SK-N-SH (cell line): ENCODE measurements around the gene WWOX. TPM values are rescaled to one million over a fixed set of nuclear protein-coding genes. Genes with fewer than 3 reads are reported as not detected.

ENCODE experiments used
- CTCF ChIA-PET: fragments of 300-600, 350-600 bp; formaldehyde crosslinking; extraction: SDS; loops from one replicate; lab custom pipeline; 2021; lab: Yijun Ruan, JAX
- POLR2A ChIA-PET: fragments of 350-600 bp; sonication (Branson Sonifier 250); formaldehyde crosslinking; extraction: SDS; loops from one replicate; lab custom pipeline; 2020; ENCODE audit warnings: antibody characterized with exemption, inconsistent platforms; lab: Yijun Ruan, JAX
- DNase-seq: peaks from one replicate; pipeline ENCODE4 v3.0.0; 2012
- H2AFZ ChIP-seq: fragments of 200-600 bp; sonication (generic); 2 replicates; pipeline ENCODE4 v1.8.1; 2016; ENCODE audit warnings: antibody characterized with exemption, mild to moderate bottlenecking, low read depth
- H3F3A ChIP-seq: fragments of 200-600 bp; sonication (generic); replicated peaks from 2 replicates; pipeline ENCODE3; 2016; ENCODE audit warnings: antibody characterized with exemption, mild to moderate bottlenecking; ENCODE audit not compliant: insufficient read depth
- H3K27ac ChIP-seq, 2 experiments: fragments of 200-500 bp in 1 of 2; fragments of 200-600 bp in 1 of 2; sonication (Bioruptor generic) in 1 of 2; sonication (generic), shearing (Covaris generic) in 1 of 2; 2 replicates each; pipeline versions ENCODE4 v1.5.1 to v1.6.1; 2014 to 2016; ENCODE audit warnings: low read depth in 2 of 2, inconsistent platforms in 1 of 2, low read length in 1 of 2, mild to moderate bottlenecking in 1 of 2, mixed read lengths in 1 of 2
- H3K27me3 ChIP-seq: fragments of 200-600 bp; sonication (generic), shearing (Covaris generic); 2 replicates; pipeline ENCODE4 v1.6.1; 2016; ENCODE audit warnings: mixed run types; ENCODE audit not compliant: insufficient read depth
- H3K36me3 ChIP-seq, 2 experiments: fragments of 200-500 bp in 1 of 2; fragments of 200-600 bp in 1 of 2; sonication (Bioruptor generic) in 1 of 2; sonication (generic) in 1 of 2; replicated peaks in 1 of 2; 2 replicates each; pipeline versions ENCODE3 to v1.5.1; 2014 to 2016; ENCODE audit warnings: low read length in 1 of 2, mild to moderate bottlenecking in 1 of 2; ENCODE audit not compliant: insufficient read depth in 2 of 2, control insufficient read depth in 1 of 2
- H3K4me1 ChIP-seq, 2 experiments: fragments of 200-500 bp in 1 of 2; fragments of 200-600 bp in 1 of 2; sonication (Bioruptor generic) in 1 of 2; sonication (generic), shearing (Covaris generic) in 1 of 2; 2 replicates each; pipeline versions ENCODE4 v1.5.1 to v1.6.1; 2014 to 2016; ENCODE audit warnings: low read depth in 1 of 2, low read length in 1 of 2, mixed run types in 1 of 2; ENCODE audit not compliant: insufficient read depth in 2 of 2, control insufficient read depth in 1 of 2
- H3K4me2 ChIP-seq: fragments of 200-600 bp; sonication (generic), shearing (Covaris generic); 2 replicates; pipeline ENCODE4 v1.6.1; 2017; ENCODE audit warnings: mixed run types
- H3K4me3 ChIP-seq, 2 experiments: fragments of 200-500 bp in 1 of 2; fragments of 200-600 bp in 1 of 2; sonication (Bioruptor generic) in 1 of 2; sonication (generic), shearing (Covaris generic) in 1 of 2; 2 replicates each; pipeline versions ENCODE4 v1.5.1 to v1.8.1; 2014 to 2016; ENCODE audit warnings: low read depth in 2 of 2, inconsistent platforms in 1 of 2, low read length in 1 of 2, mild to moderate bottlenecking in 1 of 2, mixed read lengths in 1 of 2, moderate library complexity in 1 of 2
- H3K79me2 ChIP-seq: fragments of 200-600 bp; sonication (generic); 2 replicates; pipeline ENCODE4 v1.8.1; 2017; ENCODE audit warnings: mild to moderate bottlenecking; ENCODE audit not compliant: insufficient read depth
- H3K9ac ChIP-seq: fragments of 200-600 bp; sonication (generic); 2 replicates; pipeline ENCODE4 v1.6.1; 2017; ENCODE audit warnings: mixed run types
- H3K9me2 ChIP-seq: fragments of 200-600 bp; sonication (generic); 2 replicates; pipeline ENCODE4 v1.6.1; 2017; ENCODE audit warnings: mixed run types
- H3K9me3 ChIP-seq: fragments of 200-600 bp; sonication (generic); 2 replicates; pipeline ENCODE4 v1.6.1; 2017; ENCODE audit warnings: mixed run types, mild to moderate bottlenecking, moderate library complexity
- H4K20me1 ChIP-seq: fragments of 200-600 bp; sonication (generic); 2 replicates; pipeline ENCODE4 v1.6.1; 2017; ENCODE audit warnings: mild to moderate bottlenecking, mixed run types; ENCODE audit not compliant: insufficient read depth
- CHD2 ChIP-seq: fragments of 150-350 bp; IDR thresholded peaks from 2 replicates; pipeline ENCODE4 v1.6.1; 2018; ENCODE audit warnings: low read length; ENCODE audit not compliant: partially characterized antibody
- ELF1 ChIP-seq: IDR thresholded peaks from 2 replicates; pipeline ENCODE4 v1.4.0; 2012
- EP300 ChIP-seq, 2 experiments: IDR thresholded peaks; 2 replicates each; pipeline versions ENCODE4 v1.4.0 to v1.6.1; 2012; ENCODE audit warnings: borderline replicate concordance in 1 of 2, low read depth in 1 of 2, low read length in 1 of 2
- FOXM1 ChIP-seq: IDR thresholded peaks from 2 replicates; pipeline ENCODE4 v1.4.0; 2012; ENCODE audit warnings: low read depth, mild to moderate bottlenecking
- GATA2 ChIP-seq: sonication (generic); formaldehyde crosslinking; IDR thresholded peaks from 2 replicates; pipeline ENCODE4 v1.5.0; 2020; ENCODE audit warnings: mild to moderate bottlenecking, missing genetic modification reagents
- MXI1 ChIP-seq: IDR thresholded peaks from 2 replicates; pipeline ENCODE4 v1.6.1; 2012; ENCODE audit warnings: mild to moderate bottlenecking, low read depth, low read length, improper control_type of control experiment
- POLR2AphosphoS5 ChIP-seq: IDR thresholded peaks from 2 replicates; pipeline ENCODE4 v1.6.1; 2012; ENCODE audit warnings: low read depth, low read length
- RCOR1 ChIP-seq: fragments of 150-350 bp; IDR thresholded peaks from 2 replicates; pipeline ENCODE4 v1.6.1; 2017; ENCODE audit warnings: antibody characterized with exemption, low read length
- RFX5 ChIP-seq: IDR thresholded peaks from 2 replicates; pipeline ENCODE4 v1.6.1; 2012; ENCODE audit warnings: mild to moderate bottlenecking, improper control_type of control experiment, low read length
- RXRA ChIP-seq: IDR thresholded peaks from 2 replicates; pipeline ENCODE4 v1.4.0; 2012; ENCODE audit warnings: low read depth, mild to moderate bottlenecking, borderline replicate concordance
- SIN3A ChIP-seq: IDR thresholded peaks from 2 replicates; pipeline ENCODE4 v1.6.1; 2012; ENCODE audit warnings: low read depth, mild to moderate bottlenecking, low read length, moderate library complexity, borderline replicate concordance
- SMC3 ChIP-seq: IDR thresholded peaks from 2 replicates; pipeline ENCODE4 v1.6.1; 2012; ENCODE audit warnings: low read depth, low read length, improper control_type of control experiment
- TCF12 ChIP-seq: IDR thresholded peaks from 2 replicates; pipeline ENCODE4 v1.4.0; 2012
- TEAD4 ChIP-seq: IDR thresholded peaks from 2 replicates; pipeline ENCODE4 v1.4.0; 2012; ENCODE audit warnings: mild to moderate bottlenecking, borderline replicate concordance; ENCODE audit not compliant: insufficient read depth
- YY1 ChIP-seq: IDR thresholded peaks from 2 replicates; pipeline ENCODE4 v1.4.0; 2012; ENCODE audit warnings: low read depth, mild to moderate bottlenecking
- WGBS: methylation state at CpG from one replicate; pipeline ENCODE4 v1.1.6; 2017; ENCODE audit warnings: low lambda C conversion rate; 5-methylcytosine and 5-hydroxymethylcytosine counted together
- polyA plus RNA-seq, 3 experiments: library from polyadenylated mRNA; depleted of rRNA; stranded (reverse); fragments of >200 nt; gene quantifications; 2 replicates each; pipeline ENCODE4 v1.2.3, GENCODE V29; 2012
- TF ChIP-seq, protein P1 (sequence below): IDR thresholded peaks from 2 replicates; pipeline ENCODE4; 2012
- TF ChIP-seq, protein P2 (sequence below): fragments of 200-600 bp; sonication (generic); IDR thresholded peaks from 2 replicates; pipeline ENCODE4 v1.6.1; 2017; ENCODE audit warnings: antibody characterized with exemption, mild to moderate bottlenecking, moderate library complexity
- TF ChIP-seq, protein P3 (sequence below): IDR thresholded peaks from 2 replicates; pipeline ENCODE4 v1.4.0; 2012; ENCODE audit warnings: low read depth
- TF ChIP-seq, protein P4 (sequence below): fragments of 150-350 bp; IDR thresholded peaks from 2 replicates; pipeline ENCODE4 v1.6.1; 2017; ENCODE audit warnings: antibody characterized with exemption, low read length, low read depth, borderline replicate concordance
- TF ChIP-seq, protein P5 (sequence below): IDR thresholded peaks from 2 replicates; pipeline ENCODE4 v1.6.1; 2012; ENCODE audit warnings: mild to moderate bottlenecking, low read depth, low read length, moderate library complexity

WWOX gene
- polyA plus RNA-seq, 1 of the 3 experiments (the other 2 are of a cell fraction) = 10.8 TPM

DNA sequence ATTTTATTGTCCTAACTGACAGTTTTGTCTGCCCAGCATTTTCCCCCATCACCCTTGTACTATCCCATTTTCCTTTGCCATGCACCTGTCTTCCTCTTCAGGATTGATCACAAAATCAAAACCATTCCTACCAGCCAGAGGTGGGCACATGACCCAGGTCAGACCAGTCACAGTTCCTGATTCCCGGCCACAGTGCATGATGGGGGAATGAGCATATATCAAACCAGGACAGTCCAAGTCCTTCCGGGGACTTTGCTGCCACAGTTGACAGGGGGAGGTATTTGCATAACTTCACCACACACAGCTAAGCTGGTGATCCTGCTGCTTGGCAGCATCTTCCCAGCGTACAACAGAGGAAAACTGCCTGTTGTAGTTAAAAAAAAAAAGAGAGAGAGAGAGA is 493.9 kb downstream of the WWOX start:
- H3K4me2 ChIP-seq = no peak overlapping the region
- POLR2A ChIA-PET = no interaction called here
- H3K9ac ChIP-seq = no peak overlapping the region
- no peak overlapping the region for H2AFZ ChIP-seq
- no peaks in the 10 kb centered on the region; the same call in 1 of the 2 replicates for H3K9me3 ChIP-seq
- no peaks in the 10 kb centered on the region for H3F3A ChIP-seq
- H3K9me2 ChIP-seq = no peaks in the 10 kb centered on the region
- TF ChIP-seq ELF1 (no peak), MXI1 (no peak), GATA2 (CRISPR knock-in tag) (no peak), TEAD4 (no peak), RXRA (no peak), CHD2 (no peak), SMC3 (no peak), RFX5 (no peak), EP300 (IDR thresholded peaks at IDR 0.05; ENCODE audit: borderline replicate concordance in 1 of 2, low read depth in 1 of 2, low read length in 1 of 2) (no peak), POLR2AphosphoS5 (no peak), FOXM1 (no peak), RCOR1 (no peak), SIN3A (no peak), TCF12 (no peak), YY1 (no peak)
- TF ChIP-seq, protein P1, sequence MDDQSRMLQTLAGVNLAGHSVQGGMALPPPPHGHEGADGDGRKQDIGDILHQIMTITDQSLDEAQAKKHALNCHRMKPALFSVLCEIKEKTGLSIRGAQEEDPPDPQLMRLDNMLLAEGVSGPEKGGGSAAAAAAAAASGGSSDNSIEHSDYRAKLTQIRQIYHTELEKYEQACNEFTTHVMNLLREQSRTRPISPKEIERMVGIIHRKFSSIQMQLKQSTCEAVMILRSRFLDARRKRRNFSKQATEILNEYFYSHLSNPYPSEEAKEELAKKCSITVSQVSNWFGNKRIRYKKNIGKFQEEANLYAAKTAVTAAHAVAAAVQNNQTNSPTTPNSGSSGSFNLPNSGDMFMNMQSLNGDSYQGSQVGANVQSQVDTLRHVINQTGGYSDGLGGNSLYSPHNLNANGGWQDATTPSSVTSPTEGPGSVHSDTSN = no peak
- TF ChIP-seq, protein P2, sequence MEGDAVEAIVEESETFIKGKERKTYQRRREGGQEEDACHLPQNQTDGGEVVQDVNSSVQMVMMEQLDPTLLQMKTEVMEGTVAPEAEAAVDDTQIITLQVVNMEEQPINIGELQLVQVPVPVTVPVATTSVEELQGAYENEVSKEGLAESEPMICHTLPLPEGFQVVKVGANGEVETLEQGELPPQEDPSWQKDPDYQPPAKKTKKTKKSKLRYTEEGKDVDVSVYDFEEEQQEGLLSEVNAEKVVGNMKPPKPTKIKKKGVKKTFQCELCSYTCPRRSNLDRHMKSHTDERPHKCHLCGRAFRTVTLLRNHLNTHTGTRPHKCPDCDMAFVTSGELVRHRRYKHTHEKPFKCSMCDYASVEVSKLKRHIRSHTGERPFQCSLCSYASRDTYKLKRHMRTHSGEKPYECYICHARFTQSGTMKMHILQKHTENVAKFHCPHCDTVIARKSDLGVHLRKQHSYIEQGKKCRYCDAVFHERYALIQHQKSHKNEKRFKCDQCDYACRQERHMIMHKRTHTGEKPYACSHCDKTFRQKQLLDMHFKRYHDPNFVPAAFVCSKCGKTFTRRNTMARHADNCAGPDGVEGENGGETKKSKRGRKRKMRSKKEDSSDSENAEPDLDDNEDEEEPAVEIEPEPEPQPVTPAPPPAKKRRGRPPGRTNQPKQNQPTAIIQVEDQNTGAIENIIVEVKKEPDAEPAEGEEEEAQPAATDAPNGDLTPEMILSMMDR = no peak
- TF ChIP-seq, protein P3, sequence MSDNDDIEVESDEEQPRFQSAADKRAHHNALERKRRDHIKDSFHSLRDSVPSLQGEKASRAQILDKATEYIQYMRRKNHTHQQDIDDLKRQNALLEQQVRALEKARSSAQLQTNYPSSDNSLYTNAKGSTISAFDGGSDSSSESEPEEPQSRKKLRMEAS = no peak
- TF ChIP-seq, protein P4, sequence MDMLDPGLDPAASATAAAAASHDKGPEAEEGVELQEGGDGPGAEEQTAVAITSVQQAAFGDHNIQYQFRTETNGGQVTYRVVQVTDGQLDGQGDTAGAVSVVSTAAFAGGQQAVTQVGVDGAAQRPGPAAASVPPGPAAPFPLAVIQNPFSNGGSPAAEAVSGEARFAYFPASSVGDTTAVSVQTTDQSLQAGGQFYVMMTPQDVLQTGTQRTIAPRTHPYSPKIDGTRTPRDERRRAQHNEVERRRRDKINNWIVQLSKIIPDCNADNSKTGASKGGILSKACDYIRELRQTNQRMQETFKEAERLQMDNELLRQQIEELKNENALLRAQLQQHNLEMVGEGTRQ = no peak
- TF ChIP-seq, protein P5, sequence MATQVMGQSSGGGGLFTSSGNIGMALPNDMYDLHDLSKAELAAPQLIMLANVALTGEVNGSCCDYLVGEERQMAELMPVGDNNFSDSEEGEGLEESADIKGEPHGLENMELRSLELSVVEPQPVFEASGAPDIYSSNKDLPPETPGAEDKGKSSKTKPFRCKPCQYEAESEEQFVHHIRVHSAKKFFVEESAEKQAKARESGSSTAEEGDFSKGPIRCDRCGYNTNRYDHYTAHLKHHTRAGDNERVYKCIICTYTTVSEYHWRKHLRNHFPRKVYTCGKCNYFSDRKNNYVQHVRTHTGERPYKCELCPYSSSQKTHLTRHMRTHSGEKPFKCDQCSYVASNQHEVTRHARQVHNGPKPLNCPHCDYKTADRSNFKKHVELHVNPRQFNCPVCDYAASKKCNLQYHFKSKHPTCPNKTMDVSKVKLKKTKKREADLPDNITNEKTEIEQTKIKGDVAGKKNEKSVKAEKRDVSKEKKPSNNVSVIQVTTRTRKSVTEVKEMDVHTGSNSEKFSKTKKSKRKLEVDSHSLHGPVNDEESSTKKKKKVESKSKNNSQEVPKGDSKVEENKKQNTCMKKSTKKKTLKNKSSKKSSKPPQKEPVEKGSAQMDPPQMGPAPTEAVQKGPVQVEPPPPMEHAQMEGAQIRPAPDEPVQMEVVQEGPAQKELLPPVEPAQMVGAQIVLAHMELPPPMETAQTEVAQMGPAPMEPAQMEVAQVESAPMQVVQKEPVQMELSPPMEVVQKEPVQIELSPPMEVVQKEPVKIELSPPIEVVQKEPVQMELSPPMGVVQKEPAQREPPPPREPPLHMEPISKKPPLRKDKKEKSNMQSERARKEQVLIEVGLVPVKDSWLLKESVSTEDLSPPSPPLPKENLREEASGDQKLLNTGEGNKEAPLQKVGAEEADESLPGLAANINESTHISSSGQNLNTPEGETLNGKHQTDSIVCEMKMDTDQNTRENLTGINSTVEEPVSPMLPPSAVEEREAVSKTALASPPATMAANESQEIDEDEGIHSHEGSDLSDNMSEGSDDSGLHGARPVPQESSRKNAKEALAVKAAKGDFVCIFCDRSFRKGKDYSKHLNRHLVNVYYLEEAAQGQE = no peak
- TF ChIP-seq, all 33 proteins: peak for 0
- Histone ChIP-seq H3K4me3 (no peak overlapping the region), H3K79me2 (no peaks in the 10 kb centered on the region), H3K4me1 (no peaks in the 10 kb centered on the region), H3K27me3 (no peaks in the 10 kb centered on the region), H3K27ac (no peak overlapping the region), H3K36me3 (no peaks in the 10 kb centered on the region), H4K20me1 (no peaks in the 10 kb centered on the region)
- CTCF ChIA-PET = interaction anchor here (1.2 kb wide), 1 partner anchor 12 kb away, joined by 3 read pairs; no protein-coding TSS in a partner anchor
- no peak for DNase-seq
- 52% methylated on average over 3 of the region's 3 CpGs for WGBS
